GM19035 (cell line): Measurements from ENCODE around the gene NAGK.
"Not testable (repeated sequence)": the region's sequence is repeated elsewhere in the genome, so short reads cannot be mapped to it uniquely, and the experiment has no call there.

Experiments
- ATAC-seq: cut with Tn5 transposase; IDR thresholded peaks from one replicate; pipeline ENCODE4 v1.9.1; 2021; ENCODE audit not compliant: unreplicated experiment

The NAGK gene

DNA sequence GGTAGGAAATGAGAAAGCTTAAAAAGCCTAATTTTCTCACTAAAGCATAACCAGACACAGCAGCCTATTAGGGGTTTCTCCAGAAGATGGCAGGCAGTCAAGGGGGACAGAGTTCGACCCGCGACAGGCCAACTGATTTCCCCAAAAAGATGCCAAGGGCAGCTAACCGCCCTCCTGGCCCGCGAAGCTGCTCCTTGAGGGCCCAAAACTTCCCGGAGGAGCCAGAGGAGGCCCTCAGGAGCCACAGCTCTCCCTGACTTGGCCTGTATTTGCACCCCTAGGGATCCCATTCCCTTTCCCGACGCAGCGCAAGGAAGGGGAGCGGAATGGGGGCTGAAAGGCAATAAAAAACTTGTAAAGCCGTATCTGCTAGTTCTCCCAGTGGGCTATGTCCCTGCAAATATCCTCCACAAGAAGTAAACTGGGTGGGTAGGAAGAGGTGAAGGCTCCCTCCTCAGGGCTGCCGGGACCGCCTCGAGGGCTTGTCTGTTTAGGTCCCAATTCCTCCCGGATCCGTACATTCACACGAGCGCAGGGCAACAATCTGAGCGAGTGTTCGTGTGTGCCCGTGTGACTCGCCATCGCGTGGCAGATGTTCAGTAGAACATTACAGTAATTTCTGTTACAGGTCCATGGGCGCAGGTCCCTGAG is 756 bp upstream of the NAGK start:
- no peak for ATAC-seq

- ATAC-seq, result no peak
Measured at GRCh38 chr2:71069376-71069775, 928 bp downstream of the NAGK start.

DNA sequence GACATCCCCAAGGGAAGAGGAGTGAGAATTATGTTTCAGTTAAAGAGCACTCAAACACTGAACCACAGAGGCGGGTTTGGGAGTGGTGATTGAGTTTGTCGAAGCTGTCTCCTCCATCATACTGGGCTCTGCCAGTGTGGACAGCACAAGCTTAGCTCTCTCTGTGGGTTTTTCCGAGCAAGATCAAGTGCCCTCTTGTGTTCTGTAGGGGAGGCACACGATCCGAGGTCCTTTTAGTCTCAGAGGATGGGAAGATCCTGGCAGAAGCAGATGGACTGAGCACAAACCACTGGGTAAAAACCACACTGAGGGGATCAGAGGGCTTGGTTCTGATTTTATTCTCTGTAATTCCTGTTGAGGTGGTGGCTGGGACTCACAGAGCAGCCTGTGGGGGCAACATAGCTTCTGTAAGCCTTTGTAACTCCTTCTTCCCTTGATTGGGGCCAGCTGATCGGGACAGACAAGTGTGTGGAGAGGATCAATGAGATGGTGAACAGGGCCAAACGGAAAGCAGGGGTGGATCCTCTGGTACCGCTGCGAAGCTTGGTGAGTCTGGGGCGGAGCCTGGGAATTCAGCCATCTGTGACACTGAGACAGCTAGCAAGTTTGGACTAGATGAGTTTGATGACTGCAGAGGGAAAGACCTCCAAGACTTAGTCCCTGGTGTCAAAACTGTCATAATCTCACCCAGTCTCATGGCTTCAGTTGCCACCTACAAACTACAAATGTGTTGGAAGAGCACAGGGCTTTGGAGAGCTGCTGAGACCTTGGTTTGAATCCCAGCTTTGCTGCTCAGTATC is 2.0 kb downstream of the NAGK start:
- ATAC-seq, result no peak

GRCh38 chr2:71071681-71072398 is 3.4 kb downstream of the NAGK start:
- ATAC-seq, result peak; percentile 20

- ATAC-seq, result no peak
Measured at GRCh38 chr2:71072492-71072891, 4.0 kb downstream of the NAGK start.

GRCh38 chr2:71073475-71073874 is 5.0 kb downstream of the NAGK start:
- no peak for ATAC-seq

DNA sequence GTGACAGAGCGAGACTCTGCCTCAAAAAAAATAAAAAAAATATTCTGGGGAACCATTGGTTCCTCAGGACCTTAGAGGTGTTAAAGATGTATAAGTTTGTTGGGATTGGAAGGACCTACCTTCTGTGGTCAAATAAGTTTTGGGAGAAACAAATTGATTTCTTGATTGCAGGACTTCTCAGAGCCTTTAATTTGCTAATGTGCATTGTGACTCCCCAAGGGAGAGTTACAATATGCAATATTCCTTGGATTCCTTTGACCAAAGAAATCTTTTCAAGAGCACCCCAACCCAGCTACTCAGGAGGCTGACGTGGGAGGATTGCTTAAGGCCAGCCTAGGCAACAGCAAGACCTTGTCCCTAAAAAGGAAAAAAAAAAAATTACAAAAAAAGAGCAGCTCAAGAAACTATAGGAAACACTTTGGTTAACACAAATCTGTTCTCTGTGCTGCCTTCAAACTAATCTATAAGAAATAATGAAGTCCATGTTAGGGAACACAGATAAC is 6.5 kb downstream of the NAGK start:
- no peak for ATAC-seq

GRCh38 chr2:71078624-71079023 is 10.2 kb downstream of the NAGK start:
- ATAC-seq, result no peak

- ATAC-seq, result no peak
Measured at GRCh38 chr2:71082402-71083252, 14.2 kb downstream of the NAGK start.

DNA sequence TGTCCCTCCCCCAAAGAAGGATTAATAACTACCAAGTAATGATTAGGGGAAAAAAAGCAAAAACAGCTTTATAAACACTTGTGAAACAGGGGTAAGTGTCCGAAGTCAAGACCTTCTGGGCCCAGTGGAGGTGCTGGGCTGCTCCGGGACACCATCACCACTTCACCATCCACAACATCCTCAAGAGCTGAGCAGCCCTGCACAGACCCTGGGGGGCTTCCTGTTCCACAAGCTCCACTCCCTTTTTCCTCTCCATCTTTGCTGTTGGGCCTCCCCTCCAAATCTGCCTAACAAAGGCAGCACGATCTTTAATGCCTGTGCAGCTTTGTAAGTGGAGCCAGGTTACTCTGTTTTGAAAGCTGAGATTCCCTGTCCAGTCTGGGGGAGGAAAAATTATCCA is 14.8 kb downstream of the NAGK start:
- ATAC-seq, result not testable (repeated sequence)

DNA sequence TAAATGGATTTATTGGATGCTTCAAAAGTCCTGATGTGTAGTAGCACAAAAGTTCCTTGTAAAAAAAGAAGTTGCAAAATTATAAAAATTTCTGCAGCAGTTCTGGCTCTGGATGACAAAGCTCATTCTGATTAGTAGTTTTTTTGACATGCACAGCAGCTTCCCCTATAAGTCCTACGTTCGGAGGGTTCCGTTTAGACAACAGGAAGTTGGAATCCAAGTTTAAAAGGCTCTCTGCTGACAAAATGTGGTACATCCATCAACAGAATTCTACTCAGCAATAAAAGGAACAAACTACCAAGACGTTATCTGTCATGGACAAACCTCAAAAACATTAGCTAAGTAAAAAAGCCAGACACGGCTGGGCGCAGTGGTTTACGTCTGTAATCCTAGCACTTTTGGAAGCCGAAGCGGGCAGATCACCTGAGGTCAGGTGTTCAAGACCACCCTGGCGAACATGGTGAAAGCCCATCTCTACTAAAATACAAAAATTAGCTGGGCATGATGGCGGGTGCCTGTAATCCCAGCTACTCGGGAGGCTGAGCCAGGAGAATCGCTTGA is 15.4 kb downstream of the NAGK start:
- ATAC-seq, result not testable (repeated sequence)

DNA sequence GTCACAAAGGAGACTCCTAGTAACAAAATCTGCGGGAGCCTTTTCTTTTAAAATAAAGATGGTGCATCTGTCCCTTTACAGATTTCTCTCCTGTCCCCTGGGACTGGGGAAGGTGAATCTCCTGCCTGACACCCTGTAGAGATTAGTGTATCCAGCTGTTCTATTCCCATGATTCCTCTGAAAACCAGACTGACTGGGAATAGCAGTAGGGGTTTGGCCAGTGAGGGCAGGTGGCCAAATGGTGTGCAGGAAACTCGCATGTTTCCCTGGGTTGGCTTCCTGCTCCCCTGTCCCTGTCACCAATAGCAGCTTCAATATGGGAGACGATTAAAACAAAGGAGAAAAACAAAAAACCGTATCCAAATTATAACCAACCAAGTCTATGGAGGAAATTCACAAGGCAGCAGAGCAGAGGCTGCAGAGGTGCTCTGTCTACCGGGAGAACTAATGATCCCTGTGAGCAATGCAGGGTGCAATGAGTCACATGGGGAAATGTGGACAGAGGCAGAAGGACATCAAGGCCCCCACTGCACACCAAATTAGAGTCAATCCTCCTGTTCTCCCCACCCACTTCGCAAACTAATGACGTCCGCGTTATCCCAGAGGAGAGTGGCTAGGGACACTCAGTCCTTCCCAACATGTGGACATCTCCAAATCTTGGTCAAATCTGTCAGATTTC is 17.0 kb downstream of the NAGK start:
- not testable (repeated sequence) for ATAC-seq

DNA sequence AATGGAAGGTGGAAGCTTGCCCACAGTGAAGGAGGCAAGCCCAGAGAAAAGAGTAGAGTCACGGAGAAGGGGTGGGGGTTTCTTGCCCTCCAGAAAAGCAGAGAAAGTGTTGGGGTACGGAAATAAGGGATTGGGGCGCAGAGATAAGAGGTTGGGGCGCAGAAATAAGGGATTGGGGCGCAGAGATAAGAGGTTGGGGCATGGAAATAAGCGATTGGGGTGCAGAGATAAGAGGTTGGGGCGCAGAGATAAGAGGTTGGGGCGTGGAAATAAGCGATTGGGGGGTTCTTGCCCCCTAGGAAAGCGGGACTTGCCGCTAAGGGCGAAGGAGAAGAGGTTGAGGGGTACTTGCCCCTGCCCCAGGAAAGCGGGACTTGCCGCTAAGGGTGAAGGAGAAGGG is 21.0 kb downstream of the NAGK start:
- ATAC-seq, result not testable (repeated sequence)

DNA sequence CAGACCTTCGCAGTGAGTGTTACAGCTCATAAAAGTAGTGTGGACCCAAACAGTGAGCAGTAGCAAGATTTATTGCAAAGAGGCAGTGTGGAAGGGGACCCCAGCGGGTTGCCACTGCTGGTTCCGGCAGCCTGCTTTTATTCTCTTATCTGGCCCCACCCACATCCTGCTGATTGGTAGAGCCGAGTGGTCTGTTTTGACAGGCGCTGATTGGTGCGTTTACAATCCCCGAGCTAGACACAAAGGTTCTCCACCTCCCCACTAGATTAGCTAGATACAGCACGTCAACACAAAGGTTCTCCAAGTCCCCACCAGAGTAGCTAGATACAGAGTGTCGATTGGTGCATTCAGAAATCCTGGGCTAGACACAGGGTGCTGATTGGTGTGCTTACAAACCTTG is 23.4 kb downstream of the NAGK start:
- not testable (repeated sequence) for ATAC-seq

GRCh38 chr2:71092491-71093260 is 24.2 kb downstream of the NAGK start:
- ATAC-seq, result not testable (repeated sequence)

GRCh38 chr2:71100195-71100964 is 31.9 kb downstream of the NAGK start:
- ATAC-seq, result no peak

DNA sequence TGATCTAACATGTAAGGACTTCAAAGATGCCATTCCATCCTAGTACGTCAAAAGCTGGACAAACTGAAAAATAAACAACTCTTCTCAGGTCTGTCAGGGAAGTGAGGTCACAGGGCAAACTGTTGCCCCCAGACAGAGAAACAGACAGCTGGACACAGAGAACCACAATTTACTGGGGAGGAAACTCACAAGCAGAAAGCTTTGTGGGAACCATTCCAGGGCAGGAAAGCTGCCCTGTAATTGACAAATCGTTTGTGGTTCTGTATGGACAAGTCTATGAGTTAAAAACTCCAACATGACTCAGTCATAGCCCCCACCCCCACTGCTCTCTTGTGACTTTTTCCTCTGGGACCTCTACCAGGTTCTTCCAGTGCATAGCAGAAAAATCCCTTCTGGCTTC is 33.2 kb downstream of the NAGK start:
- no peak for ATAC-seq

GRCh38 chr2:71102981-71103681 is 34.7 kb downstream of the NAGK start:
- no peak for ATAC-seq
